Mesendoderm (in vitro differentiated cells): ENCODE data around the gene FGF19.

Source experiments
- DNase-seq: peaks from one replicate; pipeline ENCODE4 v3.0.0; 2013
- H2AK5ac ChIP-seq: 2 replicates; pipeline ENCODE4 v1.6.1; 2013; ENCODE audit warnings: low read length, inconsistent platforms
- H2BK120ac ChIP-seq: 2 replicates; pipeline ENCODE4 v1.6.1; 2013; ENCODE audit warnings: low read depth, mild to moderate bottlenecking, low read length, moderate library complexity, mixed read lengths
- H2BK15ac ChIP-seq: replicated peaks from 2 replicates; pipeline ENCODE4 v1.6.1; 2013; ENCODE audit warnings: low read depth, mild to moderate bottlenecking, moderate library complexity
- H2BK5ac ChIP-seq: 2 replicates; pipeline ENCODE4 v1.6.1; 2013; ENCODE audit warnings: low read length, inconsistent platforms
- H3K18ac ChIP-seq: 2 replicates; pipeline ENCODE4 v1.6.1; 2013; ENCODE audit warnings: mild to moderate bottlenecking, low read length, mixed read lengths
- H3K23ac ChIP-seq: one replicate; pipeline ENCODE4 v1.6.1; 2013; ENCODE audit warnings: low read length
- H3K27ac ChIP-seq: 2 replicates; pipeline ENCODE4 v1.5.1; 2013; ENCODE audit warnings: low read depth, mild to moderate bottlenecking, inconsistent platforms, low read length, moderate library complexity
- H3K27me3 ChIP-seq: 2 replicates; pipeline ENCODE4 v1.6.1; 2013; ENCODE audit warnings: low read length, control low read depth, mild to moderate bottlenecking, inconsistent platforms; ENCODE audit not compliant: insufficient read depth, poor library complexity
- H3K36me3 ChIP-seq: 2 replicates; pipeline ENCODE4 v1.6.1; 2013; ENCODE audit warnings: low read length, inconsistent platforms; ENCODE audit not compliant: control insufficient read depth, insufficient read depth
- H3K4ac ChIP-seq: one replicate; pipeline ENCODE4 v1.6.1; 2013; ENCODE audit warnings: low read depth, mild to moderate bottlenecking, low read length, moderate library complexity
- H3K4me1 ChIP-seq: 2 replicates; pipeline ENCODE4 v1.6.1; 2013; ENCODE audit warnings: low read depth, low read length, inconsistent platforms; ENCODE audit not compliant: control insufficient read depth
- H3K4me2 ChIP-seq: 2 replicates; pipeline ENCODE4 v1.6.1; 2013; ENCODE audit warnings: low read length
- H3K4me3 ChIP-seq: 2 replicates; pipeline ENCODE4 v1.5.1; 2013; ENCODE audit warnings: mild to moderate bottlenecking, low read length
- H3K56ac ChIP-seq: one replicate; pipeline ENCODE4 v1.6.1; 2013; ENCODE audit warnings: low read length
- H3K79me1 ChIP-seq: 2 replicates; pipeline ENCODE4 v1.6.1; 2013; ENCODE audit warnings: low read length, inconsistent platforms
- H3K79me2 ChIP-seq: 2 replicates; pipeline ENCODE4 v1.6.1; 2013; ENCODE audit warnings: mild to moderate bottlenecking, low read length; ENCODE audit not compliant: control insufficient read depth, insufficient read depth
- H3K9ac ChIP-seq: 2 replicates; pipeline ENCODE4 v1.6.1; 2013; ENCODE audit warnings: low read length, inconsistent platforms
- H4K5ac ChIP-seq: one replicate; pipeline ENCODE4 v1.6.1; 2013; ENCODE audit warnings: low read length
- H4K8ac ChIP-seq: one replicate; pipeline ENCODE4 v1.6.1; 2013; ENCODE audit warnings: low read depth, mild to moderate bottlenecking, control low read depth, low read length, moderate library complexity
- WGBS: extraction: QIAGEN DNeasy Blood & Tissue Kit; methylation state at CpG from one replicate; pipeline ENCODE4 v1.1.7; 2013; ENCODE audit warnings: low lambda C conversion rate, missing lambda C conversion rate; ENCODE audit not compliant: insufficient coverage; ENCODE audit errors: extremely low coverage; 5-methylcytosine and 5-hydroxymethylcytosine counted together

The FGF19 gene

DNA sequence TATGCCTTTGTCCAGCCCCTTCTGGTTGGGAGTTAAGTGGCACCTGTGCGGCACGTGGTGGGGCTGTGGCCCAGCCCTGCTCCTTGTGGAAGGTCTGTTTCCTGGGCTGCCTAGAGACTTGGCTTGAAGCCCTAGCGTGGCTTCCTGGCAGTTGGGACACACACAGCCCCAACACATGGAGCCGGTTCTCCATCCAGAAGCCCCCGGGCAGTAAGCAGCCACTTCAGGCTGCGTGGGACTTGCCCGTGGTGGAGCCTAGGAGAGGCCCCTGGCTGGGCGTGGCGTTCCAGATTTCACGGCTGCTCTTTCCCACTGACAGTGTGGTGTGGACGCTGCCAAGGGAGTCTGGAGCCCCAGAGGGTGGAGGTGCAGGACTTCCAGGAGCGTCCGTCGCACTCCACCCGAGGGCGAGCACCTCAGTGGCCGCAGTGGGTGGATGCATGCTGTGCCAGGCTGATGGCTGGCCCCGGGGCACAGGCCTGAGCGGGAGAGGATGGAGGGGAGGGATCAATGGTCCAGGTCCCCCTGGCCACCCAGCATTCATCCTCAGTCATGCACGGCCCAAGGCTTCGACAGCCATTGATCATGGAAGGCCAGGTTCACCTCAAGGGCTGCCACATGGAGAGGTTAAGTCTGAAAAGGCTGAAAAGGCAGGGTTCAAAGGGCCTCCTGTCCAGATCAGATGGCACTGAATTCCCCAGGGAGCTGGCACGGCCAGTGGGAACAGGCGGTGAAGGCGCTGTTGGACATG, 53.6 kb downstream of the FGF19 start:
- Histone ChIP-seq H3K4ac (no peak overlapping the region), H2BK5ac (no peak overlapping the region), H4K8ac (no peak overlapping the region), H3K9ac (no peak overlapping the region), H3K23ac (no peak overlapping the region), H4K5ac (no peak overlapping the region), H3K79me2 (peaks cover 4% of the 10 kb centered on the region), H2BK15ac (no peak overlapping the region), H3K56ac (no peak overlapping the region), H3K79me1 (peaks cover 2% of the 10 kb centered on the region), H2BK120ac (no peak overlapping the region), H3K18ac (no peak overlapping the region), H3K4me2 (no peak overlapping the region), H3K4me1 (no peaks in the 10 kb centered on the region), H3K4me3 (no peak overlapping the region), H3K36me3 (peaks cover 12% of the 10 kb centered on the region), H3K27me3 (no peaks in the 10 kb centered on the region), H2AK5ac (no peak overlapping the region), H3K27ac (no peak overlapping the region)
- WGBS, result no CpG with 5 or more reads among the region's 24 CpGs
- no peak for DNase-seq

DNA sequence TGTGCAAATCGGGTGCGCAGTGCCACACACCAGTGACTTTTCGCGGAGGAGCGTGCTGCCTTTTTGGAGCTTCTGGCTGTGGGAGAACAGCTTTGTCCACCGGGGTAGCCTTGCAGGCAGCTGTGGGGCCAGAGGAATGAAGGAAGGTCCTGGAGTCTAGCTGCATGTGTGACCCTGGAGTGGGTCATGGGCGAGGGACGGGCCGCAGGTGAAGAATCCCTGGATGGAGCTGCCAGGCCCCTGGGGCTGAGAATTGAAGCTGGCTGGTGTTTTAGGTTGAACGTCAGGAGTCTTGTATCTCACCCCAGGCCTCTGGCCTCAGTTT, 54.3 kb downstream of the FGF19 start:
- Histone ChIP-seq H3K79me1 (peaks cover 8% of the 10 kb centered on the region), H3K4me2 (no peak overlapping the region), H3K18ac (no peak overlapping the region), H4K8ac (no peak overlapping the region), H2BK5ac (no peak overlapping the region), H2AK5ac (no peak overlapping the region), H3K56ac (no peak overlapping the region), H3K27me3 (no peaks in the 10 kb centered on the region), H2BK15ac (no peak overlapping the region), H3K36me3 (peaks cover 14% of the 10 kb centered on the region), H3K27ac (no peak overlapping the region), H3K23ac (no peak overlapping the region), H3K9ac (no peak overlapping the region), H3K4ac (no peak overlapping the region), H3K4me1 (no peaks in the 10 kb centered on the region), H3K4me3 (no peak overlapping the region), H2BK120ac (no peak overlapping the region), H3K79me2 (peaks cover 10% of the 10 kb centered on the region), H4K5ac (no peak overlapping the region)
- no peak for DNase-seq
- WGBS, result no CpG with 5 or more reads among the region's 10 CpGs

DNA sequence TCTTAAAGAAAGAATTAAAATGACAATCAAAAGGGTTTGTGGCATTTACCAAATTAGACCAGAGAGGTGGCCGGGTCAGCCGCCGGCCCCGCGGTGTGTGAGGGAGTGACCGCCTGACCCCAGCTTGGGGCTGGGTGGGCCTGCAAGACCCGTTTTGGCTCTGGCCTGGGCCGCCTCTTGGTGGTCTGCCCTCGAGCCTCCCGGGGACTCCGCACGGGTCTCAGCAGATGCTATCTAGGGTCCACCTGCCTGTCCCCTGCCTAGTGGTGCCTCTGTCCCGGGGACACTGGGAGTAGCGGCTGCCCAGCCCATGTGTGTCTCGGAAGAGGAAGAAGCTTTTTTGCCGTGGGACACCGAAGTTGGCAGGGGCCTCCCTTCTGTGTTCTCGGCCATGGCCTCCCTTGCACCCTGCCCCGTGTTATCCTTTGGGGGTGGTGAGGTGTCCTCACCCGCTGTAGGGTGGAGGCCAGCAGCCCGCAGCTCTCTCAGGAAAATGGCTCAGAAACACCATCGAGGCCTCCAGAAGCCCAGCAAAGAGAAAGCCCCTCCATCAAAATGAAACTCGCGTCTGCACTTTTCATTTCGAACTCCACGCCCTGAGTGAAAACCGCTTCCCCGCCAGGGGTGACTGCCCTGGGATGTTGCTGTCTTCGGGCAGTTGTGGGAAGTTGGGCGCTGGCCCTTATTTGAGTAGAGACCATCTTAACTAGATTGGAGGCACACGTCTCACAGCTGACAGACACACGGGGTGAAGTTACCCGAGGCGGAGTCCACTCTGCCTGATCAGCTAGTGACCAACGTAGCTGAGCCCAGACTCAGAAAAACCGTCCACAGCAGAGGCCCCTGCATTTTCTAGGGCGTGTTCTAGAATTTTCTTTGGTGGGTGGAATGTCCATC, 54.9 kb downstream of the FGF19 start:
- H3K4me2 ChIP-seq, result no peak overlapping the region
- no peak overlapping the region for H3K9ac ChIP-seq
- H3K4ac ChIP-seq, result no peak overlapping the region
- H3K4me3 ChIP-seq, result no peak overlapping the region
- H2AK5ac ChIP-seq, result no peak overlapping the region
- H4K5ac ChIP-seq, result no peak overlapping the region
- H4K8ac ChIP-seq, result no peak overlapping the region
- no peaks in the 10 kb centered on the region for H3K4me1 ChIP-seq
- WGBS, result no CpG with 5 or more reads among the region's 37 CpGs
- H3K27ac ChIP-seq, result no peak overlapping the region
- H2BK5ac ChIP-seq, result no peak overlapping the region
- peaks cover 14% of the 10 kb centered on the region for H3K36me3 ChIP-seq
- DNase-seq, result no peak
- peaks cover 13% of the 10 kb centered on the region for H3K79me2 ChIP-seq
- H3K18ac ChIP-seq, result no peak overlapping the region
- H3K23ac ChIP-seq, result no peak overlapping the region
- H3K27me3 ChIP-seq, result no peaks in the 10 kb centered on the region
- H3K79me1 ChIP-seq, result peaks cover 12% of the 10 kb centered on the region
- H2BK120ac ChIP-seq, result no peak overlapping the region
- H3K56ac ChIP-seq, result no peak overlapping the region
- H2BK15ac ChIP-seq, result no peak overlapping the region
